HG03354 (cell line): ENCODE data around the gene BPHL.
"Not testable (repeated sequence)": the region's sequence is repeated elsewhere in the genome, so short reads cannot be mapped to it uniquely, and the experiment has no call there.

Source experiments
- ATAC-seq: cut with Tn5 transposase; IDR thresholded peaks from one replicate; pipeline ENCODE4 v1.9.1; 2021; ENCODE audit warnings: mild to moderate bottlenecking; ENCODE audit not compliant: unreplicated experiment, poor library complexity, severe bottlenecking

Gene BPHL

GRCh38 chr6:3147914-3148757 is 29.6 kb downstream of the BPHL start:
- no peak for ATAC-seq

- ATAC-seq: no peak
These were observed 33.2 kb downstream of the BPHL start for GRCh38 chr6:3151691-3152090.

- no peak for ATAC-seq
These were observed 34.2 kb downstream of the BPHL start for GRCh38 chr6:3152689-3153088.

GRCh38 chr6:3155416-3155815 is 36.9 kb downstream of the BPHL start:
- not testable (repeated sequence) for ATAC-seq

- ATAC-seq: peak; percentile 25
These were observed 37.9 kb downstream of the BPHL start for GRCh38 chr6:3156184-3157130.

GRCh38 chr6:3157131-3157933 is 38.8 kb downstream of the BPHL start, which contains the start of gene TUBB2A:
TSS of gene TUBB2A (minus strand) at chr6:3157544. CDS start at chr6:3157463, 81 bp downstream.
- ATAC-seq: peak; percentile 80

- no peak for ATAC-seq
These were observed 41.6 kb downstream of the BPHL start for GRCh38 chr6:3159805-3160781.

GRCh38 chr6:3162067-3162497 is 43.6 kb downstream of the BPHL start:
- no peak for ATAC-seq

GRCh38 chr6:3162565-3163247 is 44.2 kb downstream of the BPHL start:
- ATAC-seq: peak; percentile 75

GRCh38 chr6:3163248-3163594 is 44.7 kb downstream of the BPHL start:
- no peak for ATAC-seq

- no peak for ATAC-seq
These were observed 45.9 kb downstream of the BPHL start for GRCh38 chr6:3164388-3164787.

GRCh38 chr6:3165631-3166534 is 47.4 kb downstream of the BPHL start:
- ATAC-seq: no peak

- ATAC-seq: not testable (repeated sequence)
These were observed 48.2 kb downstream of the BPHL start for GRCh38 chr6:3166535-3167225.

GRCh38 chr6:3168046-3168445 is 49.5 kb downstream of the BPHL start:
- ATAC-seq: not testable (repeated sequence)

GRCh38 chr6:3170676-3171075 is 52.2 kb downstream of the BPHL start:
- not testable (repeated sequence) for ATAC-seq

- not testable (repeated sequence) for ATAC-seq
These were observed 53.0 kb downstream of the BPHL start for GRCh38 chr6:3171313-3172175.
